CD14-positive monocyte (primary cell): ENCODE measurements around the gene AMZ1. TPM values are rescaled to one million over a fixed set of nuclear protein-coding genes. Genes with fewer than 3 reads are reported as not detected.

ENCODE experiments used
- DNase-seq, 3 donors: peaks; one replicate each; pipeline ENCODE4 v3.0.0-alpha.2; 2011 to 2022
- H2AFZ ChIP-seq: 2 replicates; pipeline ENCODE4 v1.6.0; 2012; ENCODE audit warnings: mild to moderate bottlenecking, low read depth, low read length, inconsistent platforms; ENCODE audit not compliant: insufficient read depth, poor library complexity, severe bottlenecking
- H3K27ac ChIP-seq, 2 donors: 1 replicate in 1 of 2; 2 replicates in 1 of 2; pipeline ENCODE4 v1.5.1; 2012 to 2013; ENCODE audit warnings: low read length in 2 of 2, control low read depth in 1 of 2, inconsistent platforms in 1 of 2, low read depth in 1 of 2, mild to moderate bottlenecking in 1 of 2
- H3K27me3 ChIP-seq, 2 donors: one replicate each; pipeline versions ENCODE4 v1.6.0 to v1.6.1; 2011 to 2013; ENCODE audit warnings: low read length in 2 of 2; ENCODE audit not compliant: control insufficient read depth in 2 of 2, insufficient read depth in 2 of 2
- H3K36me3 ChIP-seq, 2 donors: replicated peaks in 1 of 2; 1 replicate in 1 of 2; 2 replicates in 1 of 2; pipeline versions ENCODE4 v1.5.1 to v1.6.1; 2012 to 2013; ENCODE audit warnings: low read length in 2 of 2, control low read depth in 1 of 2, inconsistent platforms in 1 of 2, mild to moderate bottlenecking in 1 of 2; ENCODE audit not compliant: insufficient read depth in 2 of 2, control insufficient read depth in 1 of 2
- H3K4me1 ChIP-seq, 2 donors: 1 replicate in 1 of 2; 2 replicates in 1 of 2; pipeline versions ENCODE4 v1.5.1 to v1.6.1; 2012 to 2013; ENCODE audit warnings: low read length in 2 of 2, control low read depth in 1 of 2, inconsistent platforms in 1 of 2, mild to moderate bottlenecking in 1 of 2, moderate library complexity in 1 of 2; ENCODE audit not compliant: insufficient read depth in 2 of 2, control insufficient read depth in 1 of 2
- H3K4me2 ChIP-seq: replicated peaks from 2 replicates; pipeline ENCODE3; 2012; ENCODE audit warnings: low read length, moderate library complexity, mild to moderate bottlenecking; ENCODE audit not compliant: poor library complexity, severe bottlenecking; ENCODE audit errors: extremely low read depth
- H3K4me3 ChIP-seq, 3 experiments: fragments of 200-600 bp in 1 of 3; sonication (generic) in 1 of 3; replicated peaks in 1 of 3; 1 replicate in 2 of 3; 2 replicates in 1 of 3; pipeline ENCODE4 v1.5.1; 2011 to 2013; ENCODE audit warnings: low read length in 3 of 3, mild to moderate bottlenecking in 3 of 3, control low read depth in 2 of 3, low read depth in 2 of 3, inconsistent platforms in 1 of 3, moderate library complexity in 1 of 3
- H3K79me2 ChIP-seq: 2 replicates; pipeline ENCODE4 v1.6.0; 2012; ENCODE audit warnings: mild to moderate bottlenecking, control low read depth, inconsistent platforms, low read length, moderate library complexity; ENCODE audit not compliant: insufficient read depth
- H3K9ac ChIP-seq: 2 replicates; pipeline ENCODE4 v1.6.0; 2017; ENCODE audit warnings: low read length, mild to moderate bottlenecking; ENCODE audit not compliant: insufficient read depth, poor library complexity, severe bottlenecking
- H3K9me3 ChIP-seq, 2 donors: replicated peaks in 1 of 2; 1 replicate in 1 of 2; 2 replicates in 1 of 2; pipeline versions ENCODE4 v1.5.1 to v1.6.1; 2012 to 2013; ENCODE audit warnings: low read length in 2 of 2, control low read depth in 1 of 2; ENCODE audit not compliant: control insufficient read depth in 1 of 2, insufficient read depth in 1 of 2
- H4K20me1 ChIP-seq: 2 replicates; pipeline ENCODE4 v1.6.0; 2012; ENCODE audit warnings: mild to moderate bottlenecking, low read length, control low read depth, moderate library complexity; ENCODE audit not compliant: insufficient read depth
- H3K27ac Mint-ChIP-seq, 7 donors: one replicate each; pipeline ENCODE4 v1.8.0; 2020; ENCODE audit warnings: mild to moderate bottlenecking in 7 of 7, mixed read lengths in 7 of 7, moderate library complexity in 6 of 7, inconsistent platforms in 2 of 7
- H3K27me3 Mint-ChIP-seq, 3 donors: one replicate each; pipeline ENCODE4 v1.8.0; 2021 to 2022; ENCODE audit warnings: low read depth in 3 of 3, mild to moderate bottlenecking in 3 of 3, mixed read lengths in 3 of 3, moderate library complexity in 3 of 3, inconsistent platforms in 1 of 3
- H3K36me3 Mint-ChIP-seq, 2 donors: one replicate each; pipeline ENCODE4 v1.8.0; 2020; ENCODE audit warnings: mixed read lengths in 2 of 2, inconsistent platforms in 1 of 2, mild to moderate bottlenecking in 1 of 2
- H3K4me1 Mint-ChIP-seq: one replicate; pipeline ENCODE4 v1.8.0; 2020; ENCODE audit warnings: mild to moderate bottlenecking, mixed read lengths
- H3K4me3 Mint-ChIP-seq, 2 donors: one replicate each; pipeline ENCODE4 v1.8.0; 2020; ENCODE audit warnings: mild to moderate bottlenecking in 2 of 2, mixed read lengths in 2 of 2, moderate library complexity in 1 of 2
- H3K9me3 Mint-ChIP-seq, 7 donors: one replicate each; pipeline ENCODE4 v1.8.0; 2020 to 2022; ENCODE audit warnings: mixed read lengths in 7 of 7, mild to moderate bottlenecking in 6 of 7, moderate library complexity in 6 of 7, inconsistent platforms in 2 of 7
- CTCF ChIP-seq: fragments of 200-600 bp; IDR thresholded peaks from one replicate; pipeline ENCODE4 v1.8.0; 2022; ENCODE audit warnings: antibody characterized with exemption, mild to moderate bottlenecking
- WGBS: methylation state at CpG from one replicate; pipeline ENCODE4 v1.1.5; 2013; ENCODE audit warnings: missing lambda C conversion rate; ENCODE audit not compliant: insufficient coverage; 5-methylcytosine and 5-hydroxymethylcytosine counted together
- intact Hi-C, 2 donors: fragments of 100-400 bp; cut with micrococcal nuclease; formaldehyde crosslinking; loops; one replicate each; pipeline versions ENCODE4 v1.15.0 to v1.15.1; 2023
- polyA plus RNA-seq, 3 donors: library from polyadenylated mRNA; depleted of rRNA in 1 of 3; unstranded in 2 of 3; stranded (reverse) in 1 of 3; fragments of 300-500 nt in 2 of 3; fragments of >200 nt in 1 of 3; fragmentation: Illumina TruSeq in 2 of 3; gene quantifications; 1 replicate in 2 of 3; 2 replicates in 1 of 3; pipeline ENCODE4 v1.2.3, GENCODE V29; 2012 to 2021

Gene AMZ1
- polyA plus RNA-seq, 3 donors, result 0.09 to 0.25 (median 0.14) TPM

- intact Hi-C loops, result no loop called here
- Histone ChIP-seq H3K9ac (no peak overlapping the region), H3K36me3 (no peaks in the 10 kb centered on the region), H3K79me2 (no peaks in the 10 kb centered on the region), H3K4me1 (peaks cover 32 to 35% of the 10 kb centered on the region in 2 donors), H3K27ac (no peak overlapping the region), H3K4me3 (no peak overlapping the region), H2AFZ (no peak overlapping the region), H3K4me2 (no peak overlapping the region), H3K9me3 (no peaks in the 10 kb centered on the region), H3K27me3 (peaks cover 0 to 15% of the 10 kb centered on the region in 2 donors), H4K20me1 (no peaks in the 10 kb centered on the region)
- H3K27ac Mint-ChIP-seq, result peak overlapping the region in 1 of 7 donors; percentile 6
- no peak for DNase-seq
- TF ChIP-seq CTCF, result no peak
- 98% methylated on average over 40 of the region's 40 CpGs for WGBS
- peaks cover 26 to 38% (median 32%) of the 10 kb centered on the region in 3 donors for H3K27me3 Mint-ChIP-seq
- H3K4me3 Mint-ChIP-seq, result peak overlapping the region in 1 of 2 donors; percentile 33
- H3K4me1 Mint-ChIP-seq, result peaks cover 16% of the 10 kb centered on the region
- no peaks in the 10 kb centered on the region for H3K36me3 Mint-ChIP-seq
- peaks cover 0 to 4% (median 3%) of the 10 kb centered on the region in 7 donors for H3K9me3 Mint-ChIP-seq
Measured at GRCh38 chr7:2700141-2700850, 12.3 kb downstream of the AMZ1 start.

GRCh38 chr7:2701424-2701823 is 13.4 kb downstream of the AMZ1 start:
- Histone ChIP-seq H3K79me2 (no peaks in the 10 kb centered on the region), H3K4me2 (no peak overlapping the region), H3K9me3 (no peaks in the 10 kb centered on the region), H3K9ac (no peak overlapping the region), H2AFZ (no peak overlapping the region), H3K27ac (no peak overlapping the region), H3K36me3 (no peaks in the 10 kb centered on the region), H4K20me1 (no peaks in the 10 kb centered on the region), H3K4me3 (no peak overlapping the region), H3K27me3 (peaks cover 0 to 15% of the 10 kb centered on the region in 2 donors), H3K4me1 (peaks cover 21 to 24% of the 10 kb centered on the region in 2 donors)
- H3K4me3 Mint-ChIP-seq, result no peak overlapping the region
- no peaks in the 10 kb centered on the region for H3K36me3 Mint-ChIP-seq
- intact Hi-C loops, result no loop called here
- peaks cover 0 to 4% (median 0%) of the 10 kb centered on the region in 7 donors for H3K9me3 Mint-ChIP-seq
- peaks cover 25 to 42% (median 32%) of the 10 kb centered on the region in 3 donors for H3K27me3 Mint-ChIP-seq
- DNase-seq, result no peak
- H3K4me1 Mint-ChIP-seq, result peaks cover 16% of the 10 kb centered on the region
- no peak overlapping the region for H3K27ac Mint-ChIP-seq
- TF ChIP-seq CTCF, result no peak
- 96% methylated on average over 17 of the region's 17 CpGs for WGBS
